ENCODE results near the gene IQGAP1. TPM values are rescaled to one million over a fixed set of nuclear protein-coding genes. Genes with fewer than 3 reads are reported as not detected.

The IQGAP1 gene
- total RNA-seq, 2 donors from 2014 or later = 79.6 to 92.9 TPM

- WGBS, 2 donors = 73 to 78% methylated on average over 5 of the region's 5 CpGs
- no peaks in the 10 kb centered on the region for H3K9me3 ChIP-seq
- intact Hi-C loops (cut with DNase I) = no loop called here
- peaks cover 22% of the 10 kb centered on the region for H3K4me1 ChIP-seq
- ATAC-seq (peak; percentile 78), DNase-seq (peak; percentile 29 to 61 (median 39))
- H3K27ac ChIP-seq = peak overlapping the region in 3 of 4 donors; percentile 19 to 52 (median 40)
- no peak overlapping the region for H3K4me3 ChIP-seq
- peaks cover 0 to 39% of the 10 kb centered on the region in 2 donors for H3K36me3 ChIP-seq (replicated peaks in 1 of 2; ENCODE audit: insufficient read depth in 1 of 2, low read depth in 2 of 2)
- no peak for TF ChIP-seq CTCF (IDR thresholded peaks at IDR 0.05)
- TF ChIP-seq POLR2A (IDR thresholded peaks at IDR 0.05) = no peak
- no peaks in the 10 kb centered on the region for H3K27me3 ChIP-seq
Measured at GRCh38 chr15:90479656-90480055, 91.6 kb downstream of the IQGAP1 start.

- ATAC-seq = no peak
- no peak for TF ChIP-seq POLR2A (IDR thresholded peaks at IDR 0.05)
- TF ChIP-seq CTCF (IDR thresholded peaks at IDR 0.05) = no peak
- Histone ChIP-seq H3K4me1 (peaks cover 22% of the 10 kb centered on the region), H3K4me3 (no peak overlapping the region), H3K36me3 (replicated peaks in 1 of 2; ENCODE audit: insufficient read depth in 1 of 2, low read depth in 2 of 2) (peaks cover 0 to 43% of the 10 kb centered on the region in 2 donors), H3K9me3 (no peaks in the 10 kb centered on the region), H3K27ac (no peak overlapping the region), H3K27me3 (no peaks in the 10 kb centered on the region)
- 58 to 90% methylated on average over 3 of the region's 3 CpGs for WGBS, 2 donors
- intact Hi-C loops (cut with DNase I) = no loop called here
- peak in 1 of 4 donors; percentile 8 for DNase-seq
Measured at GRCh38 chr15:90481023-90481422, 93.0 kb downstream of the IQGAP1 start.

- intact Hi-C loops (cut with DNase I) = no loop called here
- DNase-seq (peak; percentile 47 to 67 (median 54)), ATAC-seq (no peak)
- H3K36me3 ChIP-seq (replicated peaks in 1 of 2; ENCODE audit: insufficient read depth in 1 of 2, low read depth in 2 of 2) = peaks cover 3 to 46% of the 10 kb centered on the region in 2 donors
- peaks cover 22% of the 10 kb centered on the region for H3K4me1 ChIP-seq
- H3K4me3 ChIP-seq = no peak overlapping the region
- H3K27ac ChIP-seq = no peak overlapping the region
- WGBS, 2 donors = 49 to 56% methylated on average over 7 of the region's 7 CpGs
- TF ChIP-seq POLR2A (IDR thresholded peaks at IDR 0.05) (no peak), CTCF (IDR thresholded peaks at IDR 0.05) (peak; percentile 36 to 89 (median 71))
- H3K9me3 ChIP-seq = no peaks in the 10 kb centered on the region
- H3K27me3 ChIP-seq = no peaks in the 10 kb centered on the region
Measured at GRCh38 chr15:90482124-90483011, 94.3 kb downstream of the IQGAP1 start.

- Histone ChIP-seq H3K9me3 (no peaks in the 10 kb centered on the region), H3K27ac (no peak overlapping the region), H3K27me3 (no peaks in the 10 kb centered on the region), H3K4me3 (no peak overlapping the region), H3K4me1 (peaks cover 22% of the 10 kb centered on the region), H3K36me3 (replicated peaks in 1 of 2; ENCODE audit: insufficient read depth in 1 of 2, low read depth in 2 of 2) (peaks cover 5 to 49% of the 10 kb centered on the region in 2 donors)
- TF ChIP-seq POLR2A (IDR thresholded peaks at IDR 0.05) = no peak
- no peak for TF ChIP-seq CTCF (IDR thresholded peaks at IDR 0.05)
- WGBS, 2 donors = 29 to 30% methylated on average over 1 of the region's 1 CpG
- DNase-seq (no peak), ATAC-seq (no peak)
- intact Hi-C loops (cut with DNase I) = no loop called here
Measured at GRCh38 chr15:90483012-90483307, 94.9 kb downstream of the IQGAP1 start.

- Histone ChIP-seq H3K36me3 (replicated peaks in 1 of 2; ENCODE audit: insufficient read depth in 1 of 2, low read depth in 2 of 2) (peaks cover 5 to 44% of the 10 kb centered on the region in 2 donors), H3K27me3 (no peaks in the 10 kb centered on the region), H3K9me3 (no peaks in the 10 kb centered on the region), H3K27ac (no peak overlapping the region), H3K4me3 (no peak overlapping the region), H3K4me1 (peaks cover 15% of the 10 kb centered on the region)
- DNase-seq (no peak), ATAC-seq (no peak)
- WGBS, 2 donors = 92 to 96% methylated on average over 2 of the region's 2 CpGs
- TF ChIP-seq POLR2A (IDR thresholded peaks at IDR 0.05) (no peak), CTCF (IDR thresholded peaks at IDR 0.05) (no peak)
- intact Hi-C loops (cut with DNase I) = no loop called here
Measured at GRCh38 chr15:90483637-90484036, 95.6 kb downstream of the IQGAP1 start.
